Measurements from ENCODE around the gene PTGDS.

The PTGDS gene

DNA sequence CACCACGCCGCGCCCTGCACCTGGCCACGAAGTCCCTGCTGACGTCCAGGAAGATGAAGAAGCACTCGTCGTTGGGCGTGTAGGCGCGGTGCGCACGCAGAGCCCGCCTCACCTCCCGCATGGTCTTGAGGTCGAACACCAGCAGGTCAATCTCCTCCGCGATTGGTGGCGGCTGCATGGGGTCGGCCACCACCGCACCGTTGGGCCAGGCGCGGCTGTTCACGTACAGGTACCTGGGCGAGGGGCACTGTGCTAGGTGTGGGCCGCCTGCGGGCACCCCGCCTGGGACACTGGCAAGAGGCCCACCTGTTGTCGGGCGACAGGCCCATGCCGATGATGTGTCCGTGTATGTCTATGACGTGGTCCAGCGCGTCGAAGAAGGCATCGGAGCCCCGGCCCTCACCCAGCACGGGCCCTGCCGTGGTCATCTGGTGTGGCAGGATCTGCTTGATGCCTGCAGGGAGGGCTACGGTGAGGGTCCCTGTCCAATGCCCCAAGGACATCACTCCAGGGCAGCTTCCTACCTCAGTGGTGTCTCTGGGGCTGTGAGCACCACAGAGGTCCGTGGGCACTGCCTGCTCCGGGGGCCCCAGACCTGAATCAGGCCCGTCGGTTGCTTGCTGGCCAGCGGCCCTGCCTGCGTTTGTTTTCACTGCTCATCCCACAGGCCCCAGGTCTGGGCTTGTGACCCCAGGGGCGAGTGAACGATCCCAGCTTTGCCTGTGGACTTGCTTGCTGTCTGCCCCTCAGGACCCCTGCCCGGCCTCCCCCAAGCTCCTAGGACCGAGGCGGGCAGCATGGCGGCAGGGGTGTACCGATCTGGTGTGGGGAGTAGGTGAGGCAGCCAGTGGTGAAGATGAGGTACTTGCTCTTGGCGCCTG lies 35.8 kb upstream of the PTGDS start:
- in situ Hi-C loops (cut with HindIII; ENCODE audit: low pct_unique_long_range_greater_than_20kb, low sequenced_read_pairs), result no loop called here
- no peak for TF ChIP-seq JUND (IDR thresholded peaks at IDR 0.05; ENCODE audit: low read depth)
- DNase-seq (ENCODE audit: low read depth in 1 of 2, low spot score in 1 of 2), result no peak

DNA sequence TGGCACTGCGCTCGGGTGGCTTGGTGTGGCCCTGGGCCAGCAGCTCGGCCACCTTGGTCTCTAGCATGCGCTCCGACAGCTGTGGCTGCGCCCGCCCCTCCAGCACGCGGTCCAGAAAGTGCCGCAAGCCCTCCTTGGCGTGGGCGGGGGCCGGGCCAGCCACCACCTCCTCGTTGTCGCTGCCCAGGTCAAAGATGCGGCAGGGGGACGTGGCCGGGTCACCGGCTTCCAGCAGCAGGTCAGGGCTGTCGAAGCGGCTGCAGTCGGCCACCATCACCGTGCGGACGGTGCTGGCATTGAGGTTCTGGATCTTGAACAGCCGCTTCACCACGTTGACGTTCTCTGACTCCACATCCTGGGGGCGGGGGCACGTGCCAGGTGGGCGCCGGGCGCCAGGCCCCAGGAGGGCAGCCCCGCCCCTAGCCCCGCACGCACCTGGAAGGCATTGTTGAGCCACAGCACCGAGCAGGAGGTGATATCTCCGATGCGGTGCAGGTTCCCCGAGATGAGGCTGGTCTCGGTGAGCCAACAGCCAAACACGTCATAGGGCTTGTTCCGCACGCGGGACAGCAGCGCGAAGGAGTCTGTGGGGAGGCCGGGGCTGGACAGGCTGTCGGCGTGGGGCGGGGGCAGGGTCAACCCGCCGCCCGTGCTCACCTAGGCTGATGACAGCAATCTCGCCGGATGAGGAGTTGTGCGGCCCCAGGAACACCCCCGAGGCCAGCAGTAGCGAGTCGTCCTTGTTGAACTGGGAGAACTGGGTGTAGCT lies 35.0 kb upstream of the PTGDS start:
- no peak for TF ChIP-seq JUND (IDR thresholded peaks at IDR 0.05; ENCODE audit: low read depth)
- DNase-seq (ENCODE audit: low read depth in 1 of 2, low spot score in 1 of 2), result no peak
- in situ Hi-C loops (cut with HindIII; ENCODE audit: low pct_unique_long_range_greater_than_20kb, low sequenced_read_pairs), result no loop called here

DNA sequence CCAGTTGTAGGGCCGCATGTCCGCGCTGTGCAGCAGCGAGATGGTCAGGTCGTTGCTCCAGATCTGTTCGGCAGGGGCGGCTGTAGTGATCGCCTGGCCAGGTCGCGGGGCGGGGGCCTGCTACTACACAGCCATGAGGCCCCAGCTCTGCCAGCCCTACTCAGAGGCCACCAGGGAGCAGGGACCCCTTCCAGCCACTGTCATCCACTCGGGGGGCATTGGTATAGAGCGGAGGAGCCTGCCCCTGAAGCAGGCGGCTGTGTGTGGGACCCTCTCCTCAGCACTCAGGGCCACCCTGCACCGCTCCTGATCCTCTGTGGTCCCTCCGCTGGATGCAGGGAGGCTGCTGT lies 34.4 kb upstream of the PTGDS start:
- no peak for DNase-seq (ENCODE audit: low read depth in 1 of 2, low spot score in 1 of 2)
- in situ Hi-C loops (cut with HindIII; ENCODE audit: low pct_unique_long_range_greater_than_20kb, low sequenced_read_pairs), result no loop called here
- TF ChIP-seq JUND (IDR thresholded peaks at IDR 0.05; ENCODE audit: low read depth), result no peak

DNA sequence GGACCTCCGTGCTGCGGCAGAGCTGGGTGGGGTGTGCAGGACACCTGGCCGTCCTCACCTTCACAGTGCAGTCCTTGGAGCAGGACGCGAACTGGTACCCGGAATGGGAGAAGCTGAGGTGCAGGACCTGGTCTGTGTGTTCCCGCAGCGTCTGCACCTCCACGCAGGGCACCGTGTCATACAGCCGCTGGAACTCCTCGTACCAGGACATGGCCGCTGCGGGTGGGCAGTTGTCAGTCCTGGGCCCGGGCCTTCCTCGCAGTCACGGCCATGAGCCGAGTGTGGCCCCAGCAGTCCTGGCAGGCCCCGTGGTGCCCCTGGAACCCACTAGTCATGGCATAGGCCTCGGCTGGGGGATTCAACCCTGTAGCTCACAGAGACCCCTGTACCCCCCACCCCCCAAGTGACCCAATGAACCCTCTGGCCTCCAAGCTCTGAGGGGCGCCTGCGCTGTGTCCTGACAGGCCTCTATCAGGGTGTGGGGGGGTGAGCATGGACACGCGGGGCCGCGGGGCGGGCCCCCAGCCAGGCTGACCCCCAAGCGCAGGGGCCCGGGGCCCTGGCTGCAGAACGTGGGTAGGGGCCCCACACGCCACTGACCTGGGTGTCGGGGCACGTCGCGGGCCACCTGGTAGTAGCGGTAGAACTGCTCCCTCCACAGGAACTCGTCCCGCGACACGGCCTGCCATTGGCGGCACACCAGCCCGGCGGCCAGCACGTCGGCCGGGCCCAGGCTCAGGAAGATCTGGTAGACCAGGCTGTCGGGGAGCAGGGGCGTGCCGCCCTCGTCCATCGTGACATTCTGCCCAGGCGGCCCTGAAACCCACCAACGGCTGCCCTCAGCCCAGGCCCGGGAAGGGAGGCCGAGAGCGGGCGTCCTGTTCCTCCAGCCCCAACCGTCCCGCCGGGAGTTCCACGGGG lies 33.8 kb upstream of the PTGDS start:
- no peak for TF ChIP-seq JUND (IDR thresholded peaks at IDR 0.05; ENCODE audit: low read depth)
- in situ Hi-C loops (cut with HindIII; ENCODE audit: low pct_unique_long_range_greater_than_20kb, low sequenced_read_pairs), result no loop called here
- peak; percentile 60 to 77 for DNase-seq (ENCODE audit: low read depth in 1 of 2, low spot score in 1 of 2)

DNA sequence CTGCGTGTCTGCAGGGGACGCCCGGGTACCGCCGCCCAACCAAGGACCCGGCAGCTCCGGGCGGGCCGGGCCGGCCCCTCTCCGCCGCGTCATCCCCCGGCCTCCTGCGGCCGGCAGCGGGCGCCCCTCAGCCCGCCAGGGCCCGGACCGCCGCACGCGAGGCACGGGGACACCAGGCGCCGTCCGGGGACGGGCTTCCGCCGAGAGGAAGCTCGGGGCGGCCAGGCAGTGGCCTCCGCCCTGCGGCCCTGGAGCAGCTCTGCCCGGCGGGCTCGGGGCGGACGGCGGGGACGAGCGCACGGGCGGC lies 33.1 kb upstream of the PTGDS start:
- TF ChIP-seq JUND (IDR thresholded peaks at IDR 0.05; ENCODE audit: low read depth), result no peak
- in situ Hi-C loops (cut with HindIII; ENCODE audit: low pct_unique_long_range_greater_than_20kb, low sequenced_read_pairs), result no loop called here
- DNase-seq (ENCODE audit: low read depth in 1 of 2, low spot score in 1 of 2), result peak; percentile 57 to 78

DNA sequence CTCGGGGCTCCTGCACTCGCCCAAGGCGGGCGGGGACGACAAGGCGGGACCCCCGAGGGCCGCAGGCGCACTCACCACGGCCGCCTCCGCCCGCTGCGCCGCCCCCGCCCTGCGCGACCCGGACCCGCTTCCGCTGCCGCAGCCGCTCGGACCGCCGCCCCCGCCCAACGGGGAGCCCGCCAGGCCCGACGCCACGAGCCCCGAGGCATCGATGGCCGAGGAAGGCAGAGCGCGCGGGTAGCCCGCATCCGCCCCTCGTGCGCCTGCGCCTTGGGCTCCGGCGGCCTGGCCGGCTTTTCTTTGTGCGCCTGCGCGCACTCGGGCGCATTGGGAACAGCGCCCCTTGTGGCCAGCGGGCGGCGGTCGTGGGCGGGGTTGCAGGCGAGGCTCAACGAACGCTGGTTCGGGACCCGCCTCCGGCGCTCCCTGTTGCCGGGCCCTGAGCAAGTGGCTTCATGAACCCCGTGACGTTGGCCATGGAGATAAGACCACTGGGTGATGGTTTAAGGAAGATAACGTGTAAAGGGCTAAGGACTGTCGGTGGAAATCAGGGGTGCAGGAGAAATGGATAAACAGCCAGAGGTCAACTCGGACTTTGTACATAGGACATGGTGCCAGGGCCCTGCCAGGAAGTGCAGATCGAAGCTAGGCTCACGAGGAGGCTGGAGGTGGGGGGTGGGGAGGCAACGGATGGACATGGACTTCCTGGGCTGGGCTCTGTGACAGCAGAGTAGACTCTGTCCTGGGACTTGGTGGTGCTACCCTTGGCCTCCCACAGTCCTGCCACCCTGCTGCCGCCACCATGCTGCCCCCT lies 32.6 kb upstream of the PTGDS start, which contains the start of the genes C8G and FBXW5:
Gene C8G, plus strand, starts transcription at position 725 of the 814 bp plus-strand sequence. Its CDS starts 78 bp downstream, at position 803.
Gene FBXW5, minus strand, starts transcription at position 220 of the 814 bp plus-strand sequence. CDS start 655 bp downstream, outside the sequence.
- DNase-seq (ENCODE audit: low read depth in 1 of 2, low spot score in 1 of 2), result peak; percentile 97 to 99
- in situ Hi-C loops (cut with HindIII; ENCODE audit: low pct_unique_long_range_greater_than_20kb, low sequenced_read_pairs), result no loop called here
- TF ChIP-seq JUND (IDR thresholded peaks at IDR 0.05; ENCODE audit: low read depth), result no peak

DNA sequence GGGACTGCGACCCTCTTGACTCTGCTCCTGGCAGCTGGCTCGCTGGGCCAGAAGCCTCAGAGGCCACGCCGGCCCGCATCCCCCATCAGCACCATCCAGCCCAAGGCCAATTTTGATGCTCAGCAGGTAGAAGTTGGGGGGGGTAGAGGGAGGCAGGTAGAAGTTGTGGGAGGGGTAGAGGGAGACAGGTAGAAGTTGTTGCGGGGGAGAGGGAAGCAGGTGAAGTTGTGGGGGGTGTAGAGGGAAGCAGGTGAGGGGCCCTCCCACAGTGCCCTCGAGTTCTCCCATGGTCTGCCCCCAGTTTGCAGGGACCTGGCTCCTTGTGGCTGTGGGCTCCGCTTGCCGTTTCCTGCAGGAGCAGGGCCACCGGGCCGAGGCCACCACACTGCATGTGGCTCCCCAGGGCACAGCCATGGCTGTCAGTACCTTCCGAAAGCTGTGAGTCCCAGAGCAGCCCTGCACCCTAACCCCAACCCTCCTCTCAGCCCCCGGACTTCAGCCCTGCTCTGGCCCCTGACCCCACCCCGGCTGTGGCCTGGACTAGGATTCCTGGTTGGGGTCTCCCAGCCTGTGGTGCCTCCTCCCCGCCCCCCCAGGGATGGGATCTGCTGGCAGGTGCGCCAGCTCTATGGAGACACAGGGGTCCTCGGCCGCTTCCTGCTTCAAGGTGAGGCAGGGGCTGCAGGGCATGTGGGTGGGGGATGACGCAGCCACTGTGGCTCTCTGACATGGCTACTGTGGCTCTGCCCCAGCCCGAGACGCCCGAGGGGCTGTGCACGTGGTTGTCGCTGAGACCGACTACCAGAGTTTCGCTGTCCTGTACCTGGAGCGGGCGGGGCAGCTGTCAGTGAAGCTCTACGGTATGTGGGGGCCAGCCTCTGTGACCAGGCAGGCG lies 31.7 kb upstream of the PTGDS start:
- in situ Hi-C loops (cut with HindIII; ENCODE audit: low pct_unique_long_range_greater_than_20kb, low sequenced_read_pairs), result no loop called here
- DNase-seq (ENCODE audit: low read depth in 1 of 2, low spot score in 1 of 2), result no peak
- no peak for TF ChIP-seq JUND (IDR thresholded peaks at IDR 0.05; ENCODE audit: low read depth)

DNA sequence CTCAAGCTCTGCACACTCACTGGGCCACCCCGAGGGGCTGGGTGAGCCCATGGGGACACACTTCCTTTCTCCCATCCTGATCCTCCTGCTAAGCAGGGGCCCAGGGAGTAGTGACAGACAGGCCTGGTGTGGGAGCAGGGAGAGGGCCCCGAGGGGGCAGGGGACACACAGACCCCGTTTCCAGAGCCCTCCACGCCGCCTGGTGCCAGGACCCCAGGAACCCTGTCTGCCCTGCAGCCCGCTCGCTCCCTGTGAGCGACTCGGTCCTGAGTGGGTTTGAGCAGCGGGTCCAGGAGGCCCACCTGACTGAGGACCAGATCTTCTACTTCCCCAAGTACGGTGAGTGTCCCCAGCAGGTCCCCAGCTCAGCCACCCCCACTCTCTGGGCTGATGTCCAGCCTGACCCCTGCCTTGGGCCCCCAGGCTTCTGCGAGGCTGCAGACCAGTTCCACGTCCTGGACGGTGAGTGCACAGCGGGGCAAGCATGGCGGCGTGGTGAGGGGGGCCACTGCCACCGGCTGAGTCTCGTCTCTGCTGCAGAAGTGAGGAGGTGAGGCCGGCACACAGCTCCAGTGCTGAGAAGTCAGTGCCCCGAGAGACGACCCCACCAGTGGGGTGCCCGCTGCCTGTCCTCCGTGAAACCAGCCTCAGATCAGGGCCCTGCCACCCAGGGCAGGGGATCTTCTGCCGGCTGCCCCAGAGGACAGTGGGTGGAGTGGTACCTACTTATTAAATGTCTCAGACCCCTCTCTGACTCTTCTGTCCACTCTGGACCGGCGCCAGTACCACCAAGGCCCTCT lies 30.9 kb upstream of the PTGDS start:
- no peak for DNase-seq (ENCODE audit: low read depth in 1 of 2, low spot score in 1 of 2)
- TF ChIP-seq JUND (IDR thresholded peaks at IDR 0.05; ENCODE audit: low read depth), result no peak
- in situ Hi-C loops (cut with HindIII; ENCODE audit: low pct_unique_long_range_greater_than_20kb, low sequenced_read_pairs), result no loop called here

DNA sequence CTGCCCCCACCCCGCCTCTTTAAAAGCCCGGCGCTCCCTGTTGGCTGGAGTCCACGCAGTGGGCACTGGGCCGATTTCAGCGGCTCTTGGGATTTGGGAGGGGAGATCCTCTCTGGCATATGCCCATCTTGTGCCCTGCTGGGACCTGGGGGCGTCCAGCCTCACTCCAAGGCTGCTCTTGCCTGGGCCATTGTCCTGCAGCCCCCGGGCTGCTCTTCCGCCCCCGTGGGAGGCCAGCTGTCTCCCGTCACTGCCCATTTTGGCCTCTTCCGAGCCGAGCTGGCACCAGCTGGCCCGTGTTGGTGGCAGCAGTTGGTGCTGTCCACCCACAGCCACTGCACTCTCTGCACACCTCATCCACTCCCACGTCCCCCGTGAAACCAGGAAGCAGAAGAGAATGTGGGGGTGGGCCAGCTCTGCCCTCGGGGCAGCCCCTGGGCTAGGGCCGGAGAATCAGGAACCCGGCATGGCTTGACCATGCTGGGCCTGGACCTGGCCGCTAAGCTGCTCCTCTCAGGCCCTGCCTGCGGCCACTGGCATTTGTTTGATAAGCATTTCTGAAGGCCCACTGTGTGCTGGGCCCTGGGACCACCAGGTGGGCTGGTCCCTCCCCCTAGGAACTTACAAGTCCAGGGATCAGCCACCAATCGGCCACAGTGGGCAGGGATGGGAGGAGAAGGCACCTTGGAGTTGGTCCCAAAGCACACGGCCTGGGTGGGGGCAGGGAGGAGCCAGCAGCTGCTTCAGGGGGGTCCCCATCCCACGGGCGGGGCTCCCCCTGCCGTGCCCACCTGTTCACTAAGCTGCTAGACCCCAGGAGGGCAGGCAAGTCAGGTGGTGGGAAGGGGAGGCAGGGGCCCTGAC lies 30.0 kb upstream of the PTGDS start:
- TF ChIP-seq JUND (IDR thresholded peaks at IDR 0.05; ENCODE audit: low read depth), result no peak
- in situ Hi-C loops (cut with HindIII; ENCODE audit: low pct_unique_long_range_greater_than_20kb, low sequenced_read_pairs), result no loop called here
- DNase-seq (ENCODE audit: low read depth in 1 of 2, low spot score in 1 of 2), result no peak

Data from T47D (cell line).